Hypothalamus (tissue), 51 donors: ENCODE results near the gene PVALB.

Experiments used
- DNase-seq, 51 donors: peaks; one replicate each; lab custom pipeline; 2025; lab: John Stamatoyannopoulos, UW

PVALB gene

DNA sequence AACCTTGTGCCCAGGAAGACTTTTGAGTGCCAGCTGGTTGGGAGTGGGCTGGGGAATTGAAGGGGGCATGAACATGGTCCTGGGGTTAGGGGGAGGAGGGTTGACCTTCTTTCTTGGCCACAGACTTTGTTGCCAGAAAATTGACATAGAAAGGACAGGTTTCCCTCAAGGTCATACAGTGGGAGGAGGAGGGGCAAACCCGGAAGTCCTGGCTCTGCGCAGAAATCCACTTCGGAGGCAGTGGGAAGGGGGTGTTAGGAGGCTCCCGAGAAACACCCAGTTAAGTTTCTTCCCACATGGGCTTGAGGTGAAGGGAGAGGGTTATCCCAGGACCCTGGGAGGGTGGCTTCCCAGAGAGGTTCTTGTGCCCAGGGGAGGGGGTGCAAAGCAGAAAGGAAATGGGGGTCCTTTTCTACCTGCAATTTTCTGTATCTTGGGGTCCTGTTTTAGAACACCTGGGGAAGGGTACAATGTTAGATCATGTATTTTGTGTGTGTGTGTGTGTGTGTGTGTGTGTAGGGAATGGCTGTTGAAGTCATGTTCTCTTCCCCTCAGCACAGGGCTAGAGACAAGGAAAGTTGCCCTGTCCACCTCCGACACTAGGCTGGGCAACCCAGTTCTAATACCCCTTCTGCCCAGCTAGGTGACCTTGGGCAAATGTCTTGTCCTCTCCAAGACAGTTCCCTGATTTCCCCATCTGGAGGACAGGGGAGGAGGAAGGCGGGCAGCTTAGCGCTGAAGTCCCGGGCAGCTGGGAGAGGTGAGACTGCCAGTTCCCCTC is 1.1 kb downstream of the PVALB start:
- no peak for DNase-seq

DNA sequence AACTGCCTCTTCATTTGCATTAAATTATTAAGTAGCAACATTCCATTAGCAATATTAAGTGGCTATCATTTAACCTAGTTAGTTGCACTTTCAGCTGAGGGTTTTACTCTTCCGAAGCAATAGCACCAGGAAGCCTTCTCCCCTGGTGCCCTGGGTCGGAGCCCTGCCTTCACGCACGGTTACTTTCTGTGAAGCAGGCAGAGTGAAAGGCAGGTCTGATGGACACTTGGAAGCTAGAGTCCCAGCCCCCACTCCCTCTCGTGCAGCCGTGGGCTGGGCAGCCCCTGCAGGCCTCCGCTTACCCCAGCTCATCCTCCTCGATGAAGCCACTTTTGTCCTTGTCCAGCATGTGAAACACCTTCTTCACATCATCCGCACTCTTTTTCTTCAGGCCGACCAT is 2.0 kb downstream of the PVALB start:
- DNase-seq: no peak

DNA sequence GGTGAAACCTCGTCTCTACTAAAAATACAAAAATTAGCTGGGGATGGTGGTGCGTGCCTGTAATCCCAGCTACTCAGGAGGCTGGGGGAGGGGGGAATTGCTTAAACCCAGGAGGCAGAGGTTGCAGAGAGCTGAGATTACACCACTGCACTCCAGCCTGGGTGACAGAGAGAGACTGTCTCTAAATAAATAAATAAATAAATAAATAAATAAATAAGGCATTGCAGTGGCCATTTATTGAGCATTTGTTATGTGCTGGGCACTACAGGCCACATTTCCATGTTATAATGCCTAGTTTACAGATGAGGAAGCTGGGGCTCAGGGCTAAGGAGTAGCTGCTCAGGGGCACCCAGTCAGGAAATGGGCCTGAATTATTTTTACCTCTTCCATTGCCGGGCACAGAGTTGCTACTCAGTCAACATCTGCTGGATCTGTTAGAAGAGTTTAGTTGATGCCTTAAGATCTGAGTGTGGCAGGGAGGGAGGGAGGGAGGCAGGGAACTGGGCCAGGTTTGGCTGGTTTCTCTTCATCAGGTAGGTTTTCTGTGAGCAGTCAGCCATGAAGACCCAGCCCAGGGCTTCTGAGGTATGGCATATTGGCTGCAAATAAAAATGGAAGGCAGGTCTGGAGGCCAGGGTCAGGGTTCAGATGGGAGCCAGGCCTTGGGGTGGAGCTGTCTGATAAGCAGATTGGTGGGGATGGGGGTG is 5.6 kb downstream of the PVALB start:
- no peak for DNase-seq

DNA sequence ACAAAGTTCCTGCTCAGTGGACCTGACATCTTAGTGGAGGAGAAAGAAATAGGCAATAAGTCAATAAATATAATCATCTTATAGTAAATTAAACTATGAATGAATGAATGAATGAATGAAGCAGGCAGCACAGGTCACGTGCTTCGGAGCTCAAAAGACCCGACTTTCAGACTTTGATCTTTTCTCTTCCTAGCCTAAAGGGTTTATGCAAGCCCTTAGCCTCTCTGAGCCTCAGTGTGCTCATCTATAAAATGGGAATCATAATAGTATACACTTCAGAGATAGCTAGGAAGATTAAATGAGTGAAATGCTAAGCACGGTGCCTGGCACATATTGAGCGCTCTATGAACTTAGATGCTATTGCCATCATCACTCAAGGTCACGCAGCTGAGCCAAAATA is 7.5 kb downstream of the PVALB start:
- no peak for DNase-seq

DNA sequence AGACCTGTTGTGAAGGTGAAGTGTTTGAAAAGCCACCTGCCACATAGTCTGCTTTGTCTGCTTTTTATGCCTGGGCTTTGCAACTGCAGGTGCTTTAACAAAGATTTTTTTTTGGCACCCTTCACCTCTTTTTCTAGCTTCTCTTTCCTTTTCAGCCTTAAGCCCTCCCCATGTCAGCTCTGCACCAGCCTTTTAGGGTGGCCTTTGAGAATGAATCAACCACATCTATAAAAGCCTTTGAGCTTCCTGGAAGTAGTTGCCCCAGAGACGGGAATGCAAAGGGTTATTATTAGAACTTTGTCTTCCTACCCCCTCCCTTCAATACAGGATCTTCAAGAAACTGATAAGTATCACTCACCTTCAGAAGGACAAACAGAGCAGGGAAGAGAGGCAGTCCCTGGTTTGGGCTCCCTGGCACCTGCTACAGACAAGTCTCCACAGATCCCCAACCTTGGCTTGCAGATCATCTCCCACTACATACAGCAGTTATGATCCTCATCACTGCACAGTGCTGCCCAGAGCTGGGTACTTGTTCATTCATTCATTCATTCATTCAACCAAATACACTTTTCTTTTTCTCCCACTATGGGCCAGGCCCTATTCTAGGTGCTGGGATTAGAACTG is 8.0 kb downstream of the PVALB start:
- DNase-seq: no peak

DNA sequence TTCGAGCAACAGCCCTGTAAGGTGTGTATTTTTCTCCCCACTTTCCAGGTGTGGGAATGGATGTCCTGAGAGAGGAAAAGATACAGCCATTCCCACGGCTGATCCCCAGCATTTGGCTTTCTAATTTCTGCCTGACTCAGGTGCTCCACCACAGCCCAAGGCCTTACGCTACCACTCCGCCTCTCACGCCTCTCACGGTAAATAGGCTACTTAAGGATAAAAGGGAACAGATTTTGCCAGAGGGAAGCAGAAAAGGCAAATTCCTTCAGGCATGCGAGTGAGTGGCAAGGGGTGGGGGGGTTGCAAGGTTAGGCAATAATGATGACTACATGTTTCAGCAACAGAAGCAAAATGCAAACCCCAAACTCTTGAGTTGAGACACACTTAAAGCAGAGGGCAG is 9.2 kb downstream of the PVALB start:
- DNase-seq: no peak

DNA sequence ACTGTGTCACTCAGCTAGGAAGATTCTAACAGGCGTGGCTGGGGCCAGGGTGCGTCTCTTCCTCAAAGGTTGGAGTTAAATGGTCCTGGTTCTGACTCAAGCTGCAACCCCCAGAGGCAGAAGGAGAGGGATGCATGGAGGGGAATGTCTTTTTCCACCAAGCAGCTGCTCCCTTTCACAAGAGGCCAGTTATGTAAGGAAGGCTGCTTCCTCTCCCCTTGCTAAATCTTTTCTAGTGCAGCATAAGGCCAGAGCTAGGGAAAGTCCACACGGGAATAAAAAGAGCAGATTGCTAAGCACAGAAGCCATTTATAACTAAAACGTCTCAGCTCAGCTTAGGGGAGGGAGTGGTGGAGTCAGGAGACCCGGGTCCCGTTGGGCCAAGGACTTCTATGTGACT is 10.0 kb downstream of the PVALB start:
- no peak for DNase-seq

DNA sequence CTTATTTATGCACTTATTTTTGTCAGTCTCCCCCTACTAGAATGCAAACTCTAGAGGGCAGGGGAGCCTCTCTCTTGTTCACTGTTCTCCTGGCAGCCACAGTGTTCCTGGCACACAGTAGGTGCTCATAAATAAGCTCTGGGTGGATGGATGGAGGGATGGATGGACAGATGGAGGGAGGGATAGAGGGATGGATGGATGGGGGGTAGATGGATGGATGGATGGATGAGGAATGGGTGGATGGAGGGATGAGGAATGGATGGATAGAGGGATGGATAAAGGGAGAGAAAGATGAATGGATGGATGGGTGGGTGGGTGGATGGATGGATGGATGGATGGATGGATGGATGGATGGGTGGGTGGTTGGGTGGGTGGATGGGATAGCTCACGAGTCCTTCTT is 13.5 kb downstream of the PVALB start:
- DNase-seq: no peak

DNA sequence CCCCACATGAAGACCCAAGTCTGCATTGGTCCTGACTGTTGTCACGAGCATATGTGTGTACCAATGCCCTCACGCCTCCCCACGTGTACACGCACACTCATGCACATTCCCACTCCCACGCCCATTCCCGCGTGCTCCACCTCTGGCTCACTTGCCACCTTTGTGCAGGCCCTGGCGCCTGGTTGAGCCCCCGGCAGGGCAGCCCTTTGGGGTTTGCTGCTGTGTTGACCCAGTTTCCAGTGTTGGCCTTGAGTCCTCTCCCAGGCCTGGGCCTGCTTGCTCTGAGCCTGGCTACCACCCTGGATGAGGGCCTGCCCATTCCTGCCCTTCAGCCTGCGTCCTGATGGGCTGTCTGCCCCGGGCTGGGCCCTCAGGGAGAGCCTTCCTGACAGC is 18.2 kb downstream of the PVALB start:
- no peak for DNase-seq

DNA sequence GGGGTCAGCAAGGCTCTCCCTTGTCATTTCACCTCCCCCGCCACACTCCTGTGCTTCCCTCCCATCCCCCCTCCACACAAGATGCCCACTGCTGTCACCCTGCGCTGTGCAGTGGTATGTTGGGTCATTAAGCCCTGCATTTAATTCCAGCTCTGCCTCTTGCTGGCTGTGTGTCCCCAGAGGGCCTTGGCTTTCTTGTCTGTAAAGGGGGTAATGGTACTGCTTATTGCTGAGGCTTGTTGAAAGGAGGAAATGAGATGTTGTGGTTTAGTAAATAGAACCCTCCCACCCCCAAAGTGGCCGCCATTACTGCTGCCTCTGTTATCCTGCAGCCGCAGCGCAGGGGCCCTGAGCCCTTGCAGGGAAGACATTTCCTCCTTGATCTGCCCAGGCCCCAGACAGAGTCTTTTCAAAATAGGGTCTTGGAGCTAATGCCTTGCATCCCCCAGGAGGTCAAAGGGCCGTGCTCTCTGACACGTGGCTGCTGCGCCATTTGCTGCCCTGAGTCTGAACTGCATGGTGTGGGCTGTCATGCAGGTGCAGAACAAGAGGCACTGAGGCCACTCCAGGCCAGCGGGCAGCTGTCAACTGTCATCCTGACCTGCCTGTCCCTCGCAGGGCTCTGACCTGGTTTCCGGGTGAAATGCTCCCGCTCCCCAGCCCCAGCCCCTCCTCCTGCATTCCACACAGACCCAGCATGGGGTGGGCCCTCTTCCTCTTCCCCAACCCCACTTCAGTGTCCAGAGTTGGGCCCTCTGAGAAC is 18.7 kb downstream of the PVALB start:
- DNase-seq: no peak

DNA sequence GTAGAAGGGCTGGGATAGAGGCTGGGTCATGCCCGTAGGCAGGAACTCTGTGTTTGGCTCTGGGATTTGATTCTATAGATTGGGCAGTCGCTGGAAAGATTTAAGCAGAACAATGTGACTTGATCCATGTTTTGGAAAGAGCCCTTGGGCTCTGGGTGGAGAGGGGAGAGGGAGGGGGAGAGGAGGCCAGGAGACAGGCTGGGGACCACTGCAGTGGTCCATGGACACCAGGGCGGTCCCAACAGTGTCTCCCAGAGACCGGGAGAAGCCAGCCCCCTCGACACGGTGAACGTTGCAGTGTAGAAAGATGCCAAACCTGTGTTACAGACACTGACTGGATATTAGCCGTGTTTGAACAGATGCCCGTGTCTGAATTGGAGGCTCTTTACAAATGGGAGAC is 19.5 kb downstream of the PVALB start:
- DNase-seq: no peak

DNA sequence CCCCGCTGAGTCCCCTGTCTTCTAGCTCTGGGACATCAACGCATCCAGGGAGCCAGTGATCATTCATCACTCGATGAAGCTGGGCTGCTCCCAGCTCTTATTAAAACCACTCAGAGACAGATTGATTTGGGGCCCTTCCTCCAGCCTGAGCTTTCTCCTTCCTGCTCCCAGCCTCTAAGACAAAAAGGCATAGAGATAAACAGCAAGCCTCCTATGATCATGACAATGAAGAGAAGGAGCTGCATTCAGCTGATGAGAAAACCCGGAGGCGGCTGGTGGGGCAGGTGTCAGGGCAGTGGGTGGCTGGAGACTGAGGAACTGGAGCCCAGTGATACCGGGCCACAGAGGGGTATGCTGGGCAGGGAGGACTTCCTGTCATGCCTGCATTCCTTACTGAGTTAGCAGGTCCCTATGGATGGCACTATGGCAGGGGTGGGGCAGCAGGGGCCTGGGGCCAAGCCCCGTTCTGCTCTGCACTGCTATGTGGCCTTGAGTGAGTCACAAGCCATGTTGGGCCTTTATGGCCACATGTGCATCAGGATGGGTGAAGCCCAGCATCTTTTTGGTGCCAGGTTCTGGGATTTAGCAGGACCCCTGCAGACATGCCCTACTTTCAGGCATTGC is 20.2 kb downstream of the PVALB start:
- no peak for DNase-seq

DNA sequence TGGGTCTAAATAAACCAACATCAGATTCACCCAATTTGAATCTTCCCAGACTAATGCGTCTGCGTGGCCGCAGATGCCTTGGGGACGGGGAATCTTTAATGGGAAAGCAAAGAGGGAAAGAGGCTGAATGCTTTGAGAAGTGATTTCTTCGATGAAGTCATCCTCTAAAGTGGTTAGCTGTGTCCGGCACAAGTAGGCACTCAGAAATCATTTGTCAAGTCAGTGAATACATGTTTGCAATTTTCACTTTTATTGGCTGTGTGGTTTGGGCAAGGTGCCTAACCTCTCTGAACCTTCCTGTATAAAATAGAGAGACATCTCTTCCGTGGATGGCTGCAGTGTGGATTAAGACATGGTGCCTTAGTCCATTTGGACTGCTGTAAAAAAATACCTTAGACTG is 21.2 kb downstream of the PVALB start:
- DNase-seq: no peak

DNA sequence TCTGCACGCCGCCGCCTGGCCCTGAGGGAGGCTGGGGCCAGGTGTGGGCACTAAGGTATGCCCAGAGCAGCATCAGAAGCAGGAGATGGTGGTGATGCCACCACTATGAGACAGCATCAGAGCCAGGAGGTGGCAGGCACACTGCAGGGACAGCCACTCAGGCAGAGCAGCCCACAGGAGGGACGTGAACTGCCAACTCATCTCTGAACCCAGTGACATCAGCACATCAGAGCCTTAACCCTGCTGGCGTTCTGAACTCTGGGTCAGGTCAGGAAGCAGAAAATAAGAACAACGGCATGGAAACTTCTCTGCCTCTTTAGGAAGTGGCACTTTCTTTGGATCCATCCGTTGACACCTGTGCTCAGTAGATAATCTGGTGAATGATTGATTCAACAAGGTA is 26.2 kb downstream of the PVALB start:
- no peak for DNase-seq

DNA sequence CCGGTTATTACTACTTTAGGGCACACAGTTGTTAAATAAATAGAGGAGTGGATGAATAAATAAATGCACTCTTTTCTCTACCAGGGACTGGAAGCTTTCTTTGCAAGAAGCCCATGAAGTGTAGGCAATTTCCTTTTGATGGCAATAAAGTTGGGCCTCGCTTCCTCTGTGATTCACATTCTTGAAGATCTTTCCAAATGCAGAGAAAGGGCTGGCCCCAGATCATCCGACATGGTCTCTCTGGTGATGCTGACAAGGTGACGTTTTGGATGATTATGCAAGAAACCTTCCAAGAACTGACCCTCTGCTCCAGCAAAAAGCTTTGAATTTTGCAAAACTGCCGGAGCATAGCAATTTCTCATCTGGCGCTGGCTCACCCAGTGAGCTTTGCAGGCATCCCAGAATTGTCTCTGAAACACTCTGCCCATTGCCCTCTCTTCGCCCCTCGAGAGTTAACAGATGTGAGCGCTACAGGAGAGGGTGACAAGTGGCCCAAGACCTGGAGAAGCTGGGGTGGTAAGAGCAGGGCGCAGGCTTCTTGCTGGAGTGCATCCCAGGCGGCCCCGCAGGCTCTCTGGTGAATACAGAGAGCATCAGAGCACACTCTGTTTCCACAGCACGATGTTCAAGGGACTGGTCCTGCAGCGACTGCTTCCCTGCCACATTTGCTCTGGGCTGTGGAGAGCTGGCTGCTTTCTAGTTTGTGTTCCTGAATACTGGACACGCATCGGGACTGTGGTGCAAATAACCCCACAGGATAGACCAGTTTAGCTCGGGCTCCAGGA is 29.4 kb downstream of the PVALB start:
- DNase-seq: no peak

DNA sequence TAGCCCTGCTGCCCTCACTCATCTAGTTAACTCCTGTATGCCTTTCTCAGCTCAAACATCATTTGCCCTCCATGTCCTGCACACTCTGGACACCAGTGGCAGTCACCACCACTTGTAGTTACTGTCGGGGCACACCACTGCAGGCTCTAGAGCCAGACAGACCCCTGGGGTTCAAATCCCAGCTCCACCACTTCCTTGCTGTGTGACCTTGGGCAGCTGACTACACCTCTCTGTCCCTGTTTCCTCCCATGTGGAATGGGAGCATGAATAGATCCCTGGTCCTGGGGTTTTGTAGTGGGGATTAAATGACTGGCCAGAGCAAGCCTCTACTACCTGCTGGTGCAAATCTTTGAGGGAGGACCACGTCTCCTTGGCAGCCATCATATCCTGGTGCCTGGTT is 33.1 kb downstream of the PVALB start:
- DNase-seq: no peak

DNA sequence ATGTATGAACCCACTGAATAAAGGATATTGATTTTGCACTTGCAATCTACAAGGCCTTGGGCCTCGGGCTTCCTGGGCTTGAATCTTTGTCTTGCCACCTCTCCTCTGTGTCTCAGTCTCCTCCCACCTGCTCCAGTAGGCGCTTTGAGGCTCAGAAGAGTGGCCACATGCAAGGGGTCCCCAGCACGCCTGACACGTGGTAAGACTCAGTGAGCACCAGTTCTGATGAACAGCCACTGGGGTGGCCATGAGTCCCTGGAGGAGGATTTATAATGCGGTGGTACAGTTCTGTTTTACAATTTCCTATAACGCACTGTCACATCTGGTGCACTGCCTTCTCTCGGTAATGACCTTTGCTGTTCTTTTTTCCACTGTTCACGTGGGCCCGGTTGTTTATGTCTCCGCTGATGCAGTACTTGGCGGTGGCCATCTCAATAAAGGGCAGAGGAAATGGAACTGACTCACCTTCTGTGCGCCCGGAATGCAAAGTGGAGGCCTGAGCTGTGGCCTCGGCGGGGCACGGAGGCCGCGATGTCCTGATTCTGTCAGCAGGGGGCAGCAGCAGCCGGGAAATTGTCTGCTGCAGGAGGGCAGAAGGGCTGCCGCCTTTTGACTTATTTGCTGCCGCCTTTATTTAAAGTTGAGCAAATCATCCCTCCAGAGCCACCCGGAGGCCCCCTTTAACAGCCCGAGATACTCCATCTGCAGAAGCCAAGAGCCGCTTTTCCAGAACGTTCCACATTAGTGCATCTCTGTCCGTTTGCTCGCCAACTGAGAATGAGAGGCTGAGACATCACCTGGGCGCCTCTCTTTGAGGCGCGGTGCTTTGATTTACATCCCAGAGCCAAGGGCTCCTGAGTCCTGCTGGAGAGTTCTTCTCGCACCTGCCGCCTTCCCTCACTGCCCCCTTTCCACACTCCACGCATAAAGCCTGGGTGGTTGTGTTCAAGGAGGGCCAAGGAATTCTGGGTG is 34.9 kb downstream of the PVALB start:
- peak in 50 of 51 donors; percentile 10 to 87 (median 56) for DNase-seq

DNA sequence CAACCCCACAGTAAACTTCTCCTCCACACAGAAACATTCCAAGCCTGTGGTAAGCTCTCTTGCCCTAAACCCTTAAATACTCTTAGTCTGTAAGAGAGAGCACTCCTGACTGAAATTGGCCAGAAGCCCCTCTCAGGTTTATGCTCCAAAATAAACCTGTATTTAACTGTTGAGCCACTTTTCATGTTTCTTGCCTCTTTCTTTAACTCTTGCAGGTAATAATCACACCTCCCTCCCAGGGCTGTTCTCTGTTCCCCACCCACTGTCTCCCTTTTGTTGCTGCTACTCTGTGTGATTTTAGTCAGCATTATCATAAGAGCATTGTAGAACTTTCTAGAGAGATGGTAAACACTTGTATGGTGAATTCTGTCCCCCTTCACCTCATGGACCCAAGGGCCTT is 38.8 kb downstream of the PVALB start:
- DNase-seq: no peak

DNA sequence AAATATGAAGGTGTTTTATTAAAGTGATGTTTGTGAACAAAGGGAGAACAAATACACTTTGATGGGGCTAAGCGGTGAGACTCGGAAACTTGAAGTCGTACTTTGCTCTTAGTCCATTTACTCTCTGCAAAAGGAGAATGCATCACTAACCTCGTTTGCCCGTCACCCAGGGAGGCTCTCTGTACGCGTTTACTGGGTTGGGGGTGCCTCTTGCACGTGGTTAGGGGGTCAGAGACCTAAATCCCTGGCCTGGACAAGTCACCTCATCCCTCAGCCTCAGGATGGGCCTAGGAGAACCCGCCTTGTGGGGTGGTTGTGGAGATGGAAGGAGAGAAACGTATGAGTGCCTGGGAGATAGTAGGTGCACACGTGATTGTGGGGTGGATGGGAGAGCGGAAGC is 40.1 kb downstream of the PVALB start:
- peak in 1 of 51 donors; percentile 21 for DNase-seq
